Upper lobe of right lung (tissue), 1 donor: Measurements from ENCODE around the gene CKLF. TPM values are rescaled to one million over a fixed set of nuclear protein-coding genes. Genes with fewer than 3 reads are reported as not detected.

Experiments used
- ATAC-seq: fragments of 200-7000 bp; cut with Tn5 transposase; one replicate; pipeline ENCODE4 v1.9.1; 2020; ENCODE audit warnings: mild to moderate bottlenecking, moderate library complexity
- DNase-seq: peaks from one replicate; pipeline ENCODE4 v3.0.0-alpha.2; 2020
- H3K27ac ChIP-seq: fragments of 200-600 bp; one replicate; pipeline ENCODE4 v1.8.0; 2022
- H3K27me3 ChIP-seq: fragments of 200-600 bp; one replicate; pipeline ENCODE4 v1.8.0; 2022; ENCODE audit warnings: mild to moderate bottlenecking
- H3K36me3 ChIP-seq: fragments of 200-600 bp; one replicate; pipeline ENCODE4 v1.8.0; 2022
- H3K4me1 ChIP-seq: fragments of 200-600 bp; one replicate; pipeline ENCODE4 v1.8.0; 2022
- H3K4me3 ChIP-seq: fragments of 200-600 bp; one replicate; pipeline ENCODE4 v1.8.0; 2022; ENCODE audit warnings: mild to moderate bottlenecking
- H3K9me3 ChIP-seq: fragments of 200-600 bp; one replicate; pipeline ENCODE4 v1.8.0; 2022
- CTCF ChIP-seq: fragments of 200-600 bp; IDR thresholded peaks from one replicate; pipeline ENCODE4 v1.8.0; 2022; ENCODE audit warnings: antibody characterized with exemption
- intact Hi-C: fragments of 100-400 bp; cut with DNase I; formaldehyde crosslinking; loops from one replicate; pipeline ENCODE4 v1.11.0; 2022
- total RNA-seq: library from RNA; stranded (reverse); fragmentation: NEBNext Ultra II Directional; extraction: Animal tissue kit (Norgen Biotek cat#: 25700); gene quantifications from one replicate; pipeline ENCODE4 v1.2.1, GENCODE V29; 2021
- donor health status: DM: no; HTN: yes; CAD: no; lungs with severe emphysema.

Gene CKLF
- total RNA-seq, 1 donor from 2014 or later = 57.6 TPM

- no peak for TF ChIP-seq CTCF
- ATAC-seq = peak; percentile 93
These were observed 35.4 kb upstream of the CKLF start for GRCh38 chr16:66516808-66517585.

GRCh38 chr16:66517586-66518263 lies 34.7 kb upstream of the CKLF start:
- Histone ChIP-seq H3K36me3 (no peaks in the 10 kb centered on the region), H3K4me3 (peak overlapping the region; percentile 34), H3K9me3 (no peaks in the 10 kb centered on the region), H3K4me1 (peaks cover 78% of the 10 kb centered on the region), H3K27me3 (no peaks in the 10 kb centered on the region), H3K27ac (peak overlapping the region; percentile 97)
- ATAC-seq (no peak), DNase-seq (no peak)
- intact Hi-C loops = no loop called here
- TF ChIP-seq CTCF = no peak

More at GRCh38 chr16:66516808-66517585, 35.4 kb upstream of the CKLF start:
- Histone ChIP-seq H3K4me3 (peak overlapping the region; percentile 34), H3K27ac (peak overlapping the region; percentile 97), H3K4me1 (peaks cover 80% of the 10 kb centered on the region), H3K27me3 (no peaks in the 10 kb centered on the region), H3K9me3 (no peaks in the 10 kb centered on the region), H3K36me3 (no peaks in the 10 kb centered on the region)
- DNase-seq = peak; percentile 97
- intact Hi-C loops = no loop called here

GRCh38 chr16:66519482-66520373 lies 32.6 kb upstream of the CKLF start:
- DNase-seq = no peak

GRCh38 chr16:66520406-66521170 lies 31.8 kb upstream of the CKLF start:
- DNase-seq (peak; percentile 82), ATAC-seq (peak; percentile 46)
- Histone ChIP-seq H3K27ac (peak overlapping the region; percentile 97), H3K27me3 (no peaks in the 10 kb centered on the region), H3K4me3 (no peak overlapping the region), H3K4me1 (peaks cover 92% of the 10 kb centered on the region), H3K9me3 (no peaks in the 10 kb centered on the region), H3K36me3 (no peaks in the 10 kb centered on the region)
- TF ChIP-seq CTCF = no peak
- intact Hi-C loops = no loop called here

More at GRCh38 chr16:66519482-66520373, 32.6 kb upstream of the CKLF start:
- H3K27me3 ChIP-seq = no peaks in the 10 kb centered on the region
- no peak for ATAC-seq
- no peak overlapping the region for H3K4me3 ChIP-seq
- intact Hi-C loops = no loop called here
- peak overlapping the region; percentile 97 for H3K27ac ChIP-seq
- no peaks in the 10 kb centered on the region for H3K9me3 ChIP-seq
- peaks cover 90% of the 10 kb centered on the region for H3K4me1 ChIP-seq
- H3K36me3 ChIP-seq = no peaks in the 10 kb centered on the region
- TF ChIP-seq CTCF = no peak

GRCh38 chr16:66521252-66521713 lies 31.1 kb upstream of the CKLF start:
- peaks cover 85% of the 10 kb centered on the region for H3K4me1 ChIP-seq
- intact Hi-C loops = no loop called here
- DNase-seq = no peak
- no peaks in the 10 kb centered on the region for H3K36me3 ChIP-seq
- ATAC-seq = no peak
- no peaks in the 10 kb centered on the region for H3K27me3 ChIP-seq
- TF ChIP-seq CTCF = no peak
- no peak overlapping the region for H3K4me3 ChIP-seq
- H3K9me3 ChIP-seq = no peaks in the 10 kb centered on the region
- H3K27ac ChIP-seq = peak overlapping the region; percentile 97
